Esophagus squamous epithelium (tissue), 5 donors: ENCODE results near the gene CCT4. TPM values are rescaled to one million over a fixed set of nuclear protein-coding genes. Genes with fewer than 3 reads are reported as not detected.

Experiments used
- DNase-seq: peaks from one replicate; lab custom pipeline; 2025; lab: John Stamatoyannopoulos, UW
- H3K27ac ChIP-seq, 4 donors: fragments of 200-600 bp; sonication (generic); one replicate each; pipeline ENCODE4 v1.5.1; 2016 to 2019; ENCODE audit warnings: mild to moderate bottlenecking in 1 of 4
- H3K27me3 ChIP-seq, 4 donors: fragments of 200-600 bp; sonication (generic); 1 replicate in 3 of 4; 2 replicates in 1 of 4; pipeline versions ENCODE4 v1.5.1 to v1.6.0; 2017 to 2021; ENCODE audit warnings: antibody characterized with exemption in 1 of 4
- H3K36me3 ChIP-seq, 3 donors: fragments of 200-600 bp; sonication (generic); one replicate each; pipeline ENCODE4 v1.5.1; 2016 to 2019
- H3K4me1 ChIP-seq, 3 donors: fragments of 200-600 bp; sonication (generic); one replicate each; pipeline ENCODE4 v1.5.1; 2017 to 2019
- H3K4me3 ChIP-seq, 4 donors: fragments of 200-600 bp; sonication (generic); 1 replicate in 3 of 4; 2 replicates in 1 of 4; pipeline ENCODE4 v1.5.1; 2016 to 2019; ENCODE audit warnings: mild to moderate bottlenecking in 2 of 4, moderate library complexity in 1 of 4
- H3K9me3 ChIP-seq, 3 donors: fragments of 200-600 bp; sonication (generic); one replicate each; pipeline ENCODE4 v1.5.1; 2016 to 2019
- POLR2A ChIP-seq, 4 donors: fragments of 450-650 bp; IDR thresholded peaks; one replicate each; pipeline ENCODE4 v1.6.1; 2017; ENCODE audit warnings: antibody characterized with exemption in 4 of 4, mild to moderate bottlenecking in 4 of 4, moderate library complexity in 3 of 4
- WGBS, 2 donors: methylation state at CpG; one replicate each; pipeline ENCODE4 v1.1.5; 2018; 5-methylcytosine and 5-hydroxymethylcytosine counted together
- intact Hi-C: fragments of 100-400 bp; cut with DNase I; formaldehyde crosslinking; loops from one replicate; pipeline ENCODE4 v1.15.0; 2022
- total RNA-seq, 4 donors: library from RNA; depleted of rRNA; stranded (reverse); fragments of >200 nt; gene quantifications; one replicate each; pipeline ENCODE4 v1.1.0, GENCODE V29; 2016
- TF ChIP-seq, protein P1 (sequence below), 6 experiments: fragments of 450-650 bp in 4 of 6; fragments of 200-600 bp in 2 of 6; sonication (generic) in 2 of 6; IDR thresholded peaks; one replicate each; pipeline ENCODE4 v1.5.1; 2016 to 2019; ENCODE audit warnings: antibody characterized with exemption in 6 of 6, mild to moderate bottlenecking in 4 of 6, moderate library complexity in 4 of 6
- donor health status: DM: yes; HTN: yes; CAD: no.

Gene CCT4
- total RNA-seq, 4 donors from 2014 or later: 59.3 to 126 (median 95.5) TPM

DNA sequence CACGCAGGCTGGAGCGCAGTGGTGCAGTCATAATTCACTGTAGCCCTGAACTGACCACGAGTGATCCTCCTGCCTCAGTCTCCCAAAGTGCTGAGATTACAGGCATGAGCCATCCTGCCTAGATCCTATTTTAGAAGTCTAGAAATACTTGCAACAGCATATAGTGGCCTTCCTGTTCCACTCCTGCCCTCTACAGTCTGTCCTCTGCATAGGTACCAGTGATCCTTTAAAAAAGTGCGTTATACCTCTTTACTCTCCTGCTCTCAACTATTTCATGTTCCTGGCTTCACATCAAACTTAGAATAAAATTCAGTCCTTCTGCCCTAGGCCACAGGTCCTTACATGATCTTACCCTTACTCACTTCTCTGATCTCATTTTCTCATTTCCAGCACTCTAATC lies 23.1 kb upstream of the CCT4 start:
- no peaks in the 10 kb centered on the region for H3K27me3 ChIP-seq
- 57 to 92% methylated on average over 1 to 4 of the region's 4 CpGs for WGBS, 2 donors
- H3K36me3 ChIP-seq: peaks cover 0 to 9% (median 0%) of the 10 kb centered on the region in 3 donors
- peaks cover 0 to 30% (median 3%) of the 10 kb centered on the region in 3 donors for H3K4me1 ChIP-seq
- H3K9me3 ChIP-seq: no peaks in the 10 kb centered on the region
- intact Hi-C loops: no loop called here
- TF ChIP-seq, protein P1, sequence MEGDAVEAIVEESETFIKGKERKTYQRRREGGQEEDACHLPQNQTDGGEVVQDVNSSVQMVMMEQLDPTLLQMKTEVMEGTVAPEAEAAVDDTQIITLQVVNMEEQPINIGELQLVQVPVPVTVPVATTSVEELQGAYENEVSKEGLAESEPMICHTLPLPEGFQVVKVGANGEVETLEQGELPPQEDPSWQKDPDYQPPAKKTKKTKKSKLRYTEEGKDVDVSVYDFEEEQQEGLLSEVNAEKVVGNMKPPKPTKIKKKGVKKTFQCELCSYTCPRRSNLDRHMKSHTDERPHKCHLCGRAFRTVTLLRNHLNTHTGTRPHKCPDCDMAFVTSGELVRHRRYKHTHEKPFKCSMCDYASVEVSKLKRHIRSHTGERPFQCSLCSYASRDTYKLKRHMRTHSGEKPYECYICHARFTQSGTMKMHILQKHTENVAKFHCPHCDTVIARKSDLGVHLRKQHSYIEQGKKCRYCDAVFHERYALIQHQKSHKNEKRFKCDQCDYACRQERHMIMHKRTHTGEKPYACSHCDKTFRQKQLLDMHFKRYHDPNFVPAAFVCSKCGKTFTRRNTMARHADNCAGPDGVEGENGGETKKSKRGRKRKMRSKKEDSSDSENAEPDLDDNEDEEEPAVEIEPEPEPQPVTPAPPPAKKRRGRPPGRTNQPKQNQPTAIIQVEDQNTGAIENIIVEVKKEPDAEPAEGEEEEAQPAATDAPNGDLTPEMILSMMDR (IDR thresholded peaks at IDR 0.05): peak in 1 of 6 experiments; percentile 47
- no peak for TF ChIP-seq POLR2A (IDR thresholded peaks at IDR 0.05)
- DNase-seq: no peak
- no peak overlapping the region for H3K27ac ChIP-seq
- no peak overlapping the region for H3K4me3 ChIP-seq

DNA sequence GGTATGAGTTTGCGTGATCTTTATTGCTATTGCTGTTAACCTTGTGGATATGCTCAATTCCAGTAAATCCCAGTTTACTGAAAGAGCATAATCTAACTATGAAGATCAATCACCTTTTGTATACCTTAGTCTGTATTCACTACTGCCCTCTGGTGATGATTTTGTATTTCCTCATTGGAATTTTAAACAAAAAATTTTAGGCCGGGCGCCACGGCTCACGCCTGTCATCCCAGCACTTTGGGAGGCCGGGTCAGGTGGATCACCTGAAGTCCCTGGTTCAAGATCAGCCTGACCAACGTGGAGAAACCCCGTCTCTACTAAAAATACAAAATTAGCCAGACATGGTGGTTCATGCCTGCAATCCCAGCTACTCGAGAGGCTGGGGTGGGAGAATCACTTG lies 22.1 kb upstream of the CCT4 start:
- H3K27me3 ChIP-seq: no peaks in the 10 kb centered on the region
- intact Hi-C loops: no loop called here
- no peak for TF ChIP-seq POLR2A (IDR thresholded peaks at IDR 0.05)
- TF ChIP-seq, protein P1 (IDR thresholded peaks at IDR 0.05): peak in 3 of 6 experiments; percentile 10 to 30 (median 21)
- H3K4me3 ChIP-seq: no peak overlapping the region
- DNase-seq: no peak
- H3K4me1 ChIP-seq: peaks cover 0 to 37% (median 7%) of the 10 kb centered on the region in 3 donors
- H3K9me3 ChIP-seq: no peaks in the 10 kb centered on the region
- H3K36me3 ChIP-seq: peaks cover 0 to under 1% (median 0%) of the 10 kb centered on the region in 3 donors
- no peak overlapping the region for H3K27ac ChIP-seq
- 64 to 91% methylated on average over 5 to 9 of the region's 9 CpGs for WGBS, 2 donors

DNA sequence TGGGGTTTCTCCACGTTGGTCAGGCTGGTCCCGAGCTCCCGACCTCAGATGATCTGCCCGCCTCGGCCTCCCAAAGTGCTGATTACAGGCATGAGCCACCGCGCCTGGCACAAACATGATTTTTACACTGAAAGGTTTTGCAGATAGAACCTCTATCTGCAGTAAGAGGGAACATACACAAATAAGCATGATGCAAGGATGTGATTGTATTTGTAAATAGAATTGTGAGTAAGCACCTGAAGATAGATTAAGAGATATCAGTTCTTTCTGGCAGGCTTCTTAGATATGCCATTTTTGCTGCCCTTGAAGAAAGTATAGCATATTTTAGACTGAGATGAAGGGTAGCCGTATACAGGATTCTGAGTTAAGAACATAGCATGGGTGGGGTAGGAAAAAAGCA lies 20.7 kb upstream of the CCT4 start:
- no peak for DNase-seq
- H3K36me3 ChIP-seq: no peaks in the 10 kb centered on the region
- no peak overlapping the region for H3K27ac ChIP-seq
- 86 to 92% methylated on average over 1 to 4 of the region's 8 CpGs for WGBS, 2 donors
- TF ChIP-seq POLR2A (IDR thresholded peaks at IDR 0.05): no peak
- TF ChIP-seq, protein P1 (IDR thresholded peaks at IDR 0.05): no peak
- H3K4me1 ChIP-seq: peaks cover 0 to 48% (median 7%) of the 10 kb centered on the region in 3 donors
- no peak overlapping the region for H3K4me3 ChIP-seq
- H3K27me3 ChIP-seq: no peaks in the 10 kb centered on the region
- intact Hi-C loops: no loop called here
- H3K9me3 ChIP-seq: no peaks in the 10 kb centered on the region

DNA sequence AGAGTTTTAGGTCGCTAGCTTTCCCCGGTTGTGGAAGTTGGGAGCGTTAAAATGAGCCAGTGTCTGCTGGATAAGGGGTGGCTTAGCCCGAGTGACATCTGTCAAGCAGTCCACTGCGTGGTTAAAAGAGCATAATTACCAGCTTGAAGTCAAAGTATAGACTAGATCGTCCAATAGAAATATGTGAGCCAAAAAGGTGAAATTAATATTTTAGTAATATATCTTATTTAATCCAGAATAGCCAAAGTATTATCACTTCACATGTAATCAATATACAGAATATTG lies 17.7 kb upstream of the CCT4 start:
- no peak for DNase-seq
- WGBS, 2 donors: 0 to 1% methylated on average over 6 of the region's 6 CpGs
- no peaks in the 10 kb centered on the region for H3K9me3 ChIP-seq
- peak overlapping the region; percentile 50 to 86 (median 79) for H3K4me3 ChIP-seq
- peaks cover 0 to 40% (median 7%) of the 10 kb centered on the region in 3 donors for H3K4me1 ChIP-seq
- peak overlapping the region in 3 of 4 donors; percentile 71 to 86 (median 79) for H3K27ac ChIP-seq
- TF ChIP-seq, protein P1 (IDR thresholded peaks at IDR 0.05): no peak
- no peak for TF ChIP-seq POLR2A (IDR thresholded peaks at IDR 0.05)
- no peaks in the 10 kb centered on the region for H3K36me3 ChIP-seq
- no peaks in the 10 kb centered on the region for H3K27me3 ChIP-seq
- intact Hi-C loops: no loop called here

DNA sequence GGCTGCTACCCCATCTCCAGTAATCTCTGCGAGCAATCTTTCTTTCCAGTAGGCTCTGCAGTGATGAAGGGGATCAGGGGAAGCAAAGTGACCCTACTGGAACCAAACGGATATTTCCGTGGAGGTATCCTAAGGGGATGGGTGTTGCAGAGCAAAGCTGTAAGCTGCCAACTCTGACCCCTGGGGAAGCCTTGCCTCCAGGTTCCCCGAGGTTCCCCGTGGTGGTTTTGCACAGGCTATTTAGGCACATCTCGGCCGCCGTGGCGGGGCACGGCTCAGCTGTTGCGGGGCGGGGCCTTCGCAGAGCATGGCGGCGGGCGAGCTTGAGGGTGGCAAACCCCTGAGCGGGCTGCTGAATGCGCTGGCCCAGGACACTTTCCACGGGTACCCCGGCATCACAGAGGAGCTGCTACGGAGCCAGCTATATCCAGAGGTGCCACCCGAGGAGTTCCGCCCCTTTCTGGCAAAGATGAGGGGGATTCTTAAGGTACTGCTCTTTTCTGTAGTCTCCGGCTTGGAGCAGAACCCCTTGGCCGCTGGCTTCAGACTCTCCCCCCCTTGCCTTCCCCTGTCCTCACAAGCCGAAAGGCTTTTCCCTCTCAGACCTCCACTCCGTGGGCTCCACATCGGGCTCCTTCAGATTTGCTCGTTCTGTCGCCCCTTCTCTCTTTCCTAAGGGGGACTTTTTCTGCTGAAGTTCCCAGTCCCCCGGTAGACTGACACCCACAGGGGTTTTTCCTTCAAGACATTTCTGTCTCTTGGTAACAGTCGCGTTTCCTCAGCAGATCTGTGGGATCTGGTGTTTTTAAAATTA lies 17.1 kb upstream of the CCT4 start, which contains the start of gene COMMD1:
Gene COMMD1, plus strand, starts transcription at position 303 of the 814 bp plus-strand sequence. Its CDS starts 5 bp downstream, at position 308.
- 1 to 2% methylated on average over 16 to 20 of the region's 33 CpGs for WGBS, 2 donors
- peak within 1 kb of the TSS; percentile 71 to 86 (median 79) for H3K27ac ChIP-seq
- TF ChIP-seq, protein P1 (IDR thresholded peaks at IDR 0.05): peak in 1 of 6 experiments; percentile 29
- peak in 1 of 4 donors; percentile 58 for TF ChIP-seq POLR2A (IDR thresholded peaks at IDR 0.05)
- peaks cover 0 to 39% (median 7%) of the 10 kb centered on the region in 3 donors for H3K4me1 ChIP-seq
- H3K9me3 ChIP-seq: no peaks in the 10 kb centered on the region
- H3K4me3 ChIP-seq: peak within 1 kb of the TSS; percentile 50 to 86 (median 79)
- no peaks in the 10 kb centered on the region for H3K36me3 ChIP-seq
- H3K27me3 ChIP-seq: no peaks in the 10 kb centered on the region
- no peak for DNase-seq
- intact Hi-C loops: no loop called here
